Measurements from ENCODE around the gene KRTAP4-16. TPM values are rescaled to one million over a fixed set of nuclear protein-coding genes. Genes with fewer than 3 reads are reported as not detected.
"Not testable (repeated sequence)": the region's sequence is repeated elsewhere in the genome, so short reads cannot be mapped to it uniquely, and the experiment has no call there.

The KRTAP4-16 gene
- total RNA-seq, 1 experiment from 2014 or later = not detected

DNA sequence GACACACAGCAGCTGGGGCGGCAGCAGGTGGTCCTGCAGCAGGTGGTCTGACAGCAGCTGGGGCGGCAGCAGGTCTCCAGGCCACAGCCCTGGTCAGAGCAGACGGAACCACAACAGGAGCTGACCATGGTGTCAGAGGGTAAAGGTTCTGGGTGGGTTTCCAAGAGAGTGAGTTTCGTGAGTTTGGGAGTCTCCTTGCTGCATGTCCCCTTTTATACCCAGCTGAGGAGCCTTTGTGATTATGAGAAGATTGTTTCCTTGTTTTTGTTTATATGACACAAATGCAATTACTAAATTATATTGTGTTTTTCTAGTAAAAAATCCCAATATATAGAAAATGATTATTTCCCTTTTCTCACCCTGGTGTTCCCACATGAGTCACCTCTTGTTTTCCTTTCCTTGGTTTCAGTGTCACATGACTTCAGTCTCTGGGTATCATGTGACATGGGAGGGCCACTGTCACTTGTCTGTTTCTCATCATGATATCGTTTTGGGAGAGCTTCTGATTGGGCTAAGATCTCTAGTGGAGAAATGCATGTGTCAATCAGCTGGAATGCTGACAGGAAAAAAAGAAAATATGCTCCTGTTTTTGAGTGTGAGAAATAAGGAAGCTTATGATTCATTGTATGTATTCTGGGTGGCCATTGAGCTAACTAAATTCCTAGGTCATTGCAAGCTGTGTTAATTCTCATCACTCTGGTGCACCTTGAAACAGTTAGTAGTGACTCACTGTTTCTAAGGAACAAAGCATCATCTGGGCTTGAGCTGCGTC, 38.5 kb upstream of the KRTAP4-16 start, which contains the start of gene KRTAP4-6:
KRTAP4-6 (minus strand) TSS at position 185 of the 772 bp plus-strand sequence; CDS start at position 128, 57 bp downstream.
- intact Hi-C loops (cut with micrococcal nuclease; ENCODE audit: unreplicated experiment) = loop anchor here (1.0 kb wide), 1 partner anchor 225 kb away; no protein-coding TSS in a partner anchor
- peak within 1 kb of the TSS; percentile 19; the same call in 1 of the 2 replicates for H3K4me2 ChIP-seq
- no peaks in the 10 kb centered on the region for H3K9me2 ChIP-seq (ENCODE audit: insufficient read depth)

DNA sequence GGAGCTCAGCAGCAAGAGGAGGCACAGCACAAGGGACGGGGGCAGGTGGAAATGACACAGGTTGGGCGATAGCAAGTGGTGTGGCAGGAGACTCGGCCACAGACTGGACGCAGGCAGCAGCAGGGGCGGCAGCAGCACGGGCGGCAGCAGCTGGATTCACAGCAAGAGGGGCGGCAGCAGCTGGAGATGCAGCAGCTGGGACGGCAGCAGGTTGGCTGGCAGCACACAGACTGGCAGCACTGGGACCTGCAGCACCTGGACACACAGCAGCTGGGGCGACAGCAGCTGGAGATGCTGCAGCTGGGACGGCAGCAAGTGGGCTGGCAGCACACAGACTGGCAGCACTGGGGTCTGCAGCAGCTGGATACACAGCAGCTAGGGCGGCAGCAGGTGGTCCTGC, 37.9 kb upstream of the KRTAP4-16 start:
- H2AFZ ChIP-seq; H3K4me2 ChIP-seq; H3K9me3 ChIP-seq (ENCODE audit: insufficient read depth, low read depth); CTCF ChIA-PET; H3K9me2 ChIP-seq (ENCODE audit: insufficient read depth); H3K79me2 ChIP-seq (ENCODE audit: low read depth); H3K4me3 ChIP-seq; H3K27me3 ChIP-seq (ENCODE audit: insufficient read depth, low read depth); DNase-seq; H3K36me3 ChIP-seq (ENCODE audit: low read depth); BruUV-seq (replicated peaks); H4K20me1 ChIP-seq (ENCODE audit: insufficient read depth); POLR2A ChIA-PET (ENCODE audit: unreplicated experiment): not testable (repeated sequence)
- intact Hi-C loops (cut with micrococcal nuclease; ENCODE audit: unreplicated experiment) = loop anchor here (1.0 kb wide), 1 partner anchor 225 kb away; no protein-coding TSS in a partner anchor
- Histone ChIP-seq H3F3A (ENCODE audit: insufficient read depth, low read depth) (peaks cover 16% of the 10 kb centered on the region; the same call in 1 of the 2 replicates), H3K4me1 (replicated peaks; ENCODE audit: insufficient read depth) (peaks cover 17% of the 10 kb centered on the region), H3K27ac (peak overlapping the region; percentile 94)

More for the DNA sequence above, 38.5 kb upstream of the KRTAP4-16 start, which contains the start of gene KRTAP4-6:
- CTCF ChIA-PET = interaction anchor here (0.6 to 0.7 kb wide), 2 partner anchors 182 to 409 kb away, joined by 3 to 5 read pairs; no protein-coding TSS in a partner anchor
- Histone ChIP-seq H3K4me3 (no peak within 1 kb of the TSS), H3F3A (ENCODE audit: insufficient read depth, low read depth) (peaks cover 16% of the 10 kb centered on the region; the same call in 1 of the 2 replicates), H3K27ac (peak within 1 kb of the TSS; percentile 94), H3K36me3 (ENCODE audit: low read depth) (no peaks in the 10 kb centered on the region), H3K79me2 (ENCODE audit: low read depth) (no peaks in the 10 kb centered on the region), H4K20me1 (ENCODE audit: insufficient read depth) (no peaks in the 10 kb centered on the region), H3K9me3 (ENCODE audit: insufficient read depth, low read depth) (peaks cover 9% of the 10 kb centered on the region), H3K27me3 (ENCODE audit: insufficient read depth, low read depth) (no peaks in the 10 kb centered on the region), H2AFZ (no peak within 1 kb of the TSS), H3K4me1 (replicated peaks; ENCODE audit: insufficient read depth) (peaks cover 17% of the 10 kb centered on the region)
- POLR2A ChIA-PET (ENCODE audit: unreplicated experiment) = interaction anchor here (0.7 kb wide), 1 partner anchor 381 kb away, joined by 4 read pairs; no protein-coding TSS in a partner anchor
- DNase-seq = peak; percentile 24 to 96
- TF ChIP-seq, protein P1, sequence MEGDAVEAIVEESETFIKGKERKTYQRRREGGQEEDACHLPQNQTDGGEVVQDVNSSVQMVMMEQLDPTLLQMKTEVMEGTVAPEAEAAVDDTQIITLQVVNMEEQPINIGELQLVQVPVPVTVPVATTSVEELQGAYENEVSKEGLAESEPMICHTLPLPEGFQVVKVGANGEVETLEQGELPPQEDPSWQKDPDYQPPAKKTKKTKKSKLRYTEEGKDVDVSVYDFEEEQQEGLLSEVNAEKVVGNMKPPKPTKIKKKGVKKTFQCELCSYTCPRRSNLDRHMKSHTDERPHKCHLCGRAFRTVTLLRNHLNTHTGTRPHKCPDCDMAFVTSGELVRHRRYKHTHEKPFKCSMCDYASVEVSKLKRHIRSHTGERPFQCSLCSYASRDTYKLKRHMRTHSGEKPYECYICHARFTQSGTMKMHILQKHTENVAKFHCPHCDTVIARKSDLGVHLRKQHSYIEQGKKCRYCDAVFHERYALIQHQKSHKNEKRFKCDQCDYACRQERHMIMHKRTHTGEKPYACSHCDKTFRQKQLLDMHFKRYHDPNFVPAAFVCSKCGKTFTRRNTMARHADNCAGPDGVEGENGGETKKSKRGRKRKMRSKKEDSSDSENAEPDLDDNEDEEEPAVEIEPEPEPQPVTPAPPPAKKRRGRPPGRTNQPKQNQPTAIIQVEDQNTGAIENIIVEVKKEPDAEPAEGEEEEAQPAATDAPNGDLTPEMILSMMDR (conservative IDR thresholded peaks at IDR 0.05) = no peak
- TF ChIP-seq EZH2 (IDR thresholded peaks at IDR 0.05; ENCODE audit: low read depth) = no peak
- no TSS peak for BruUV-seq (replicated peaks)

DNA sequence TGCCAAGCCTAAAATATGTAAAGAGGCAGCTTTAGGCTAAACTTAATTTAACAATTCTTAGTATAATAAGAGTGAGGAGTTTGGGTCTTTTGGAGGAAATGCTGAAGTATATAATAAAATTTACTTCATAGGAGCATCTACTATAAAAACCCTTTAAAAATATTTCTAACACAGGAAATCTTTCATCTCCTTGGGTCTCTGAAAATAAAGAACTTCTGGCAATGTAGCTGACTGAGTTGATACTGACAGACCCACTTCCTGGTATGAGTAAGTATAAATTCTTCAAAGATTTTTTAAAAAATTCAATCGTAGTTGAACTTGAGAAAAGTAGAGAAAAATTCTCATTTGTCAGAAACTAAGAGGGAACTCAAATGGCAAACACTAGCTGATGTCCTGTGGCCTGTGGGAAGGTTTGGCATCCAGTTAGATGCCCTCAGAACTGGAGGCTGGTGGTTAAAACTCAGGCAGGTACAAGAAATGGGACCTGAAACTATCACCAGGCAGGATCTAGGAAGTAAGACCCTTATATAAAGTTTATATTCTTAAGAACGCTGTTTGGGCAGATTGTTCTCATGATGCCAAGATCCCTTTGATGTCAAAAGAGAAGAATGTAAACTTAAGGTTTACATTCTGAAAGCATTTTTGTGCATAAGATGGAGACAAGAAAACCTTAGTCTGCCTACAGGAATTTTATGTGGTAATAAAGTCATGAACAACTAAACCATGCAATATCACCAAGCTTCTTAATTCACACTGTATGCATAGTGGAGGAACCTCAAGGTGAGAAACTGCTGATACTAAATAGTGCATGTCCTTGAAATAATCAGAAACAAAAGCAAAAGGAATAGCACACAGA, 32.1 kb upstream of the KRTAP4-16 start:
- H3K4me1 ChIP-seq (replicated peaks; ENCODE audit: insufficient read depth) = peaks cover 21% of the 10 kb centered on the region
- H3K9me3 ChIP-seq (ENCODE audit: insufficient read depth, low read depth) = peaks cover 11% of the 10 kb centered on the region
- peaks cover 18% of the 10 kb centered on the region for H3F3A ChIP-seq (ENCODE audit: insufficient read depth, low read depth)
- no peaks in the 10 kb centered on the region; the same call in 1 of the 2 replicates for H3K9me2 ChIP-seq (ENCODE audit: insufficient read depth)
- intact Hi-C loops (cut with micrococcal nuclease; ENCODE audit: unreplicated experiment) = loop anchor here (2.0 kb wide), 1 partner anchor 73 kb away; the partner anchor contains the start of gene KRTAP2-3
- no peak for DNase-seq
- ChIA-PET POLR2A (ENCODE audit: unreplicated experiment) (interaction anchor here (0.5 to 0.7 kb wide), 3 partner anchors 221 to 545 kb away, joined by 3 to 10 read pairs (median 3); no protein-coding TSS in a partner anchor), CTCF (interaction anchor here (0.5 kb wide), 1 partner anchor 519 kb away, joined by 9 read pairs; no protein-coding TSS in a partner anchor)
- no peak overlapping the region for H3K4me2 ChIP-seq
- no peaks in the 10 kb centered on the region for H3K27me3 ChIP-seq (ENCODE audit: insufficient read depth, low read depth)
- no peaks in the 10 kb centered on the region for H3K79me2 ChIP-seq (ENCODE audit: low read depth)
- no peak overlapping the region for H3K4me3 ChIP-seq
- TF ChIP-seq, protein P1 (conservative IDR thresholded peaks at IDR 0.05) = no peak
- no peak for TF ChIP-seq EZH2 (IDR thresholded peaks at IDR 0.05; ENCODE audit: low read depth)
- H3K27ac ChIP-seq = 0 out of 2 replicates have a peak overlapping the region, but pooled peaks have one; percentile 24
- H4K20me1 ChIP-seq (ENCODE audit: insufficient read depth) = no peaks in the 10 kb centered on the region
- BruUV-seq (replicated peaks) = no TSS peak
- H2AFZ ChIP-seq = no peak overlapping the region
- H3K36me3 ChIP-seq (ENCODE audit: low read depth) = no peaks in the 10 kb centered on the region

Data from PC-9 (cell line).